Gastrocnemius medialis (tissue), 4 donors: ENCODE measurements around the gene ZNF492.

Source experiments
- POLR2A ChIP-seq, 2 donors: fragments of 450-650 bp; IDR thresholded peaks; one replicate each; pipeline ENCODE4 v1.6.1; 2017; ENCODE audit warnings: antibody characterized with exemption in 2 of 2, mild to moderate bottlenecking in 2 of 2, moderate library complexity in 2 of 2
- TF ChIP-seq, protein P1 (sequence below), 5 experiments: fragments of 450-650 bp in 3 of 5; fragments of 200-600 bp in 2 of 5; sonication (generic) in 2 of 5; IDR thresholded peaks in 4 of 5; conservative IDR thresholded peaks in 1 of 5; 1 replicate in 4 of 5; 2 replicates in 1 of 5; pipeline ENCODE4 v1.5.1; 2016 to 2019; ENCODE audit warnings: antibody characterized with exemption in 5 of 5, mild to moderate bottlenecking in 3 of 5, moderate library complexity in 3 of 5

DNA sequence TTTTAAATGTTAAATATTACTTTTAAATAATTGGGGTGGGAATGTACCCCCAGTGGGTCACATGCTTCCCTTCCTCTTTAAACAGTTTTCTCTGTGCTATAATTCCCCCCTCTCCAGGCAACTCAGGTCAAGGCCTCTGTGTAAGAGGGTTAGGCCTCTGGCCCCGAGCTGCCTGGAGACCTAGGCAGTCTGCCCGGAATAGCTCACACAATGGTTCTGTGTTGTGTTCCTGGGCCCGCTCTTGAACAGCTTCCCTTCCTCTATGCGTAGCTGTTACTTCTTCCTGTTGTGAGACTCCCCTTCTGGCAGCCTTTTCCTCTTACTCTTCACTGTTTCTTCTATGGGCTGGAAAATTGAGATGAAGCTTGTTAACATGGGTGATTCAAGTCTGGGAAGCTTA, 14.8 kb upstream of the ZNF492 start:
- TF ChIP-seq, protein P1, sequence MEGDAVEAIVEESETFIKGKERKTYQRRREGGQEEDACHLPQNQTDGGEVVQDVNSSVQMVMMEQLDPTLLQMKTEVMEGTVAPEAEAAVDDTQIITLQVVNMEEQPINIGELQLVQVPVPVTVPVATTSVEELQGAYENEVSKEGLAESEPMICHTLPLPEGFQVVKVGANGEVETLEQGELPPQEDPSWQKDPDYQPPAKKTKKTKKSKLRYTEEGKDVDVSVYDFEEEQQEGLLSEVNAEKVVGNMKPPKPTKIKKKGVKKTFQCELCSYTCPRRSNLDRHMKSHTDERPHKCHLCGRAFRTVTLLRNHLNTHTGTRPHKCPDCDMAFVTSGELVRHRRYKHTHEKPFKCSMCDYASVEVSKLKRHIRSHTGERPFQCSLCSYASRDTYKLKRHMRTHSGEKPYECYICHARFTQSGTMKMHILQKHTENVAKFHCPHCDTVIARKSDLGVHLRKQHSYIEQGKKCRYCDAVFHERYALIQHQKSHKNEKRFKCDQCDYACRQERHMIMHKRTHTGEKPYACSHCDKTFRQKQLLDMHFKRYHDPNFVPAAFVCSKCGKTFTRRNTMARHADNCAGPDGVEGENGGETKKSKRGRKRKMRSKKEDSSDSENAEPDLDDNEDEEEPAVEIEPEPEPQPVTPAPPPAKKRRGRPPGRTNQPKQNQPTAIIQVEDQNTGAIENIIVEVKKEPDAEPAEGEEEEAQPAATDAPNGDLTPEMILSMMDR (IDR thresholded peaks at IDR 0.05 in 4 of 5, conservative IDR thresholded peaks at IDR 0.05 in 1 of 5), result no peak
- TF ChIP-seq POLR2A (IDR thresholded peaks at IDR 0.05), result no peak
